Progenitor cell of endocrine pancreas (in vitro differentiated cells): ENCODE data around the gene FUT4. TPM values are rescaled to one million over a fixed set of nuclear protein-coding genes. Genes with fewer than 3 reads are reported as not detected.
A peak's percentile ranks its signal among the peaks of the same experiment; 100 is the strongest.

Source experiments
- DNase-seq: peaks from one replicate; pipeline ENCODE4 v3.0.0; 2021; ENCODE audit warnings: low spot score; ENCODE audit not compliant: unreplicated experiment
- H3K27ac Mint-ChIP-seq: 2 replicates; pipeline ENCODE4 v1.8.0; 2021; ENCODE audit warnings: mild to moderate bottlenecking, moderate library complexity, mixed read lengths
- H3K27me3 Mint-ChIP-seq: 2 replicates; pipeline ENCODE4 v1.8.0; 2021; ENCODE audit warnings: mixed read lengths
- H3K36me3 Mint-ChIP-seq: 2 replicates; pipeline ENCODE4 v1.8.0; 2022; ENCODE audit warnings: mixed read lengths; ENCODE audit not compliant: insufficient read depth
- H3K4me1 Mint-ChIP-seq: 2 replicates; pipeline ENCODE4 v1.8.0; 2021; ENCODE audit warnings: low read depth, mixed read lengths
- H3K4me3 Mint-ChIP-seq: 2 replicates; pipeline ENCODE4 v1.8.0; 2021; ENCODE audit warnings: low read depth, mild to moderate bottlenecking, moderate library complexity, mixed read lengths
- H3K9me3 Mint-ChIP-seq: 2 replicates; pipeline ENCODE4 v1.8.0; 2021; ENCODE audit warnings: low read depth, mixed read lengths
- CTCF ChIP-seq: fragments of 200-600 bp; sonication (generic); IDR thresholded peaks from one replicate; pipeline ENCODE4 v1.5.0; 2021; ENCODE audit warnings: antibody characterized with exemption, mild to moderate bottlenecking; ENCODE audit not compliant: unreplicated experiment
- total RNA-seq: library from RNA; stranded (reverse); gene quantifications from 2 replicates; pipeline ENCODE4 v1.2.1, GENCODE V29; 2021

The FUT4 gene
- total RNA-seq, 1 donor from 2014 or later = 6.6 TPM

- Mint-ChIP-seq H3K27me3 (peaks cover 16% of the 10 kb centered on the region), H3K27ac (no peak overlapping the region), H3K9me3 (no peaks in the 10 kb centered on the region), H3K36me3 (no peaks in the 10 kb centered on the region), H3K4me3 (no peak overlapping the region), H3K4me1 (peaks cover 6% of the 10 kb centered on the region)
- no peak for DNase-seq
- TF ChIP-seq CTCF = no peak
Observed at GRCh38 chr11:94536386-94536785, 7.3 kb upstream of the FUT4 start.

- Mint-ChIP-seq H3K4me1 (peaks cover 6% of the 10 kb centered on the region), H3K27ac (no peak overlapping the region), H3K4me3 (no peak overlapping the region), H3K36me3 (no peaks in the 10 kb centered on the region), H3K27me3 (peaks cover 23% of the 10 kb centered on the region), H3K9me3 (no peaks in the 10 kb centered on the region)
- DNase-seq = no peak
- TF ChIP-seq CTCF = no peak
Observed at GRCh38 chr11:94537031-94537600, 6.6 kb upstream of the FUT4 start.

- Mint-ChIP-seq H3K27me3 (peaks cover 27% of the 10 kb centered on the region), H3K27ac (no peak overlapping the region), H3K9me3 (no peaks in the 10 kb centered on the region), H3K4me3 (no peak overlapping the region), H3K4me1 (peaks cover 14% of the 10 kb centered on the region), H3K36me3 (no peaks in the 10 kb centered on the region)
- TF ChIP-seq CTCF = no peak
- DNase-seq = no peak
Observed at GRCh38 chr11:94539420-94539819, 4.3 kb upstream of the FUT4 start.

- Mint-ChIP-seq H3K9me3 (no peaks in the 10 kb centered on the region), H3K27me3 (peaks cover 37% of the 10 kb centered on the region), H3K36me3 (no peaks in the 10 kb centered on the region), H3K4me3 (peak overlapping the region; percentile 70), H3K4me1 (peaks cover 24% of the 10 kb centered on the region), H3K27ac (peak overlapping the region; percentile 77)
- no peak for TF ChIP-seq CTCF
- DNase-seq = peak; percentile 12
Observed at GRCh38 chr11:94544646-94545263, 1.0 kb downstream of the FUT4 start.

- H3K27me3 Mint-ChIP-seq = peaks cover 36% of the 10 kb centered on the region
- peaks cover 28% of the 10 kb centered on the region for H3K4me1 Mint-ChIP-seq
- H3K36me3 Mint-ChIP-seq = no peaks in the 10 kb centered on the region
- no peaks in the 10 kb centered on the region for H3K9me3 Mint-ChIP-seq
- DNase-seq = no peak
- H3K27ac Mint-ChIP-seq = peak overlapping the region; percentile 77
- H3K4me3 Mint-ChIP-seq = peak overlapping the region; percentile 70
- TF ChIP-seq CTCF = no peak
Observed at GRCh38 chr11:94545264-94546161, 1.8 kb downstream of the FUT4 start.
